Glutamatergic neuron (in vitro differentiated cells): Measurements from ENCODE around the gene KPTN. TPM values are rescaled to one million over a fixed set of nuclear protein-coding genes. Genes with fewer than 3 reads are reported as not detected.

ENCODE experiments used
- DNase-seq: peaks from one replicate; pipeline ENCODE4 v3.0.0; 2022
- H3K27ac Mint-ChIP-seq: one replicate; pipeline ENCODE4 v1.8.0; 2020; ENCODE audit warnings: mild to moderate bottlenecking, mixed read lengths, inconsistent platforms; ENCODE audit not compliant: unreplicated experiment
- H3K27me3 Mint-ChIP-seq: one replicate; pipeline ENCODE4 v1.8.0; 2020; ENCODE audit warnings: mild to moderate bottlenecking, moderate library complexity, mixed read lengths, inconsistent platforms; ENCODE audit not compliant: unreplicated experiment
- H3K36me3 Mint-ChIP-seq: one replicate; pipeline ENCODE4 v1.8.0; 2020; ENCODE audit warnings: mild to moderate bottlenecking, mixed read lengths, inconsistent platforms; ENCODE audit not compliant: unreplicated experiment
- H3K4me1 Mint-ChIP-seq: one replicate; pipeline ENCODE4 v1.8.0; 2020; ENCODE audit warnings: mild to moderate bottlenecking, low read depth, mixed read lengths, inconsistent platforms; ENCODE audit not compliant: unreplicated experiment
- H3K4me3 Mint-ChIP-seq: one replicate; pipeline ENCODE4 v1.8.0; 2020; ENCODE audit warnings: mild to moderate bottlenecking, mixed read lengths, inconsistent platforms; ENCODE audit not compliant: unreplicated experiment
- H3K9me3 Mint-ChIP-seq: one replicate; pipeline ENCODE4 v1.8.0; 2020; ENCODE audit warnings: mild to moderate bottlenecking, moderate library complexity, mixed read lengths, inconsistent platforms; ENCODE audit not compliant: unreplicated experiment
- CTCF ChIP-seq: fragments of 200-600 bp; sonication (generic); IDR thresholded peaks from one replicate; pipeline ENCODE4 v1.5.0; 2021; ENCODE audit not compliant: partially characterized antibody, unreplicated experiment
- total RNA-seq: library from RNA; stranded (reverse); fragmentation: NEBNext Ultra II Directional; extraction: Animal tissue kit (Norgen Biotek cat#: 25700); gene quantifications from one replicate; pipeline ENCODE4 v1.2.1, GENCODE V29; 2021; ENCODE audit not compliant: unreplicated experiment

Gene KPTN
- total RNA-seq, 1 donor from 2014 or later = 51.2 TPM

GRCh38 chr19:47481460-47482052 lies 2.5 kb downstream of the KPTN start:
- no peak for TF ChIP-seq CTCF

GRCh38 chr19:47480658-47481057 lies 3.4 kb downstream of the KPTN start:
- Mint-ChIP-seq H3K27me3 (peaks cover 5% of the 10 kb centered on the region), H3K27ac (peak overlapping the region; percentile 68), H3K36me3 (no peaks in the 10 kb centered on the region), H3K9me3 (peaks cover 12% of the 10 kb centered on the region), H3K4me1 (peaks cover 12% of the 10 kb centered on the region), H3K4me3 (peak overlapping the region; percentile 68)
- DNase-seq = no peak
- no peak for TF ChIP-seq CTCF

More at GRCh38 chr19:47481460-47482052, 2.5 kb downstream of the KPTN start:
- no peaks in the 10 kb centered on the region for H3K36me3 Mint-ChIP-seq
- no peak for DNase-seq
- H3K9me3 Mint-ChIP-seq = peaks cover 12% of the 10 kb centered on the region
- H3K27ac Mint-ChIP-seq = no peak overlapping the region
- H3K4me3 Mint-ChIP-seq = no peak overlapping the region
- peaks cover 5% of the 10 kb centered on the region for H3K27me3 Mint-ChIP-seq
- H3K4me1 Mint-ChIP-seq = peaks cover 12% of the 10 kb centered on the region

GRCh38 chr19:47479701-47480503 lies 4.1 kb downstream of the KPTN start:
- Mint-ChIP-seq H3K4me3 (peak overlapping the region; percentile 74), H3K27ac (no peak overlapping the region), H3K9me3 (peaks cover 12% of the 10 kb centered on the region), H3K36me3 (no peaks in the 10 kb centered on the region), H3K27me3 (peaks cover 5% of the 10 kb centered on the region), H3K4me1 (peaks cover 15% of the 10 kb centered on the region)
- no peak for TF ChIP-seq CTCF
- peak; percentile 67 for DNase-seq

GRCh38 chr19:47476438-47476972 lies 7.5 kb downstream of the KPTN start:
- TF ChIP-seq CTCF = no peak
- Mint-ChIP-seq H3K4me1 (peaks cover 12% of the 10 kb centered on the region), H3K27me3 (peaks cover 2% of the 10 kb centered on the region), H3K27ac (no peak overlapping the region), H3K9me3 (peaks cover 9% of the 10 kb centered on the region), H3K36me3 (no peaks in the 10 kb centered on the region), H3K4me3 (no peak overlapping the region)
- no peak for DNase-seq

- H3K4me3 Mint-ChIP-seq = no peak overlapping the region
- H3K9me3 Mint-ChIP-seq = peaks cover 6% of the 10 kb centered on the region
- no peak for DNase-seq
- peaks cover 11% of the 10 kb centered on the region for H3K4me1 Mint-ChIP-seq
- no peaks in the 10 kb centered on the region for H3K36me3 Mint-ChIP-seq
- no peak overlapping the region for H3K27ac Mint-ChIP-seq
- H3K27me3 Mint-ChIP-seq = peaks cover 4% of the 10 kb centered on the region
- no peak for TF ChIP-seq CTCF
These were observed 8.6 kb downstream of the KPTN start for GRCh38 chr19:47475465-47475864.
